HepG2 (cell line): ENCODE measurements around the gene ZNF30. TPM values are rescaled to one million over a fixed set of nuclear protein-coding genes. Genes with fewer than 3 reads are reported as not detected.
A peak's percentile ranks its signal among the peaks of the same experiment; 100 is the strongest.

Experiments used
- CSRNP1 ChIP-seq: sonication (generic); formaldehyde crosslinking; IDR thresholded peaks from 2 replicates; pipeline ENCODE4 v1.8.1; 2023; ENCODE audit warnings: mild to moderate bottlenecking, missing genetic modification reagents
- KAT8 ChIP-seq: IDR thresholded peaks from 2 replicates; pipeline ENCODE4 v1.6.1; 2016; ENCODE audit warnings: missing genetic modification reagents, missing compliant biosample characterization
- MBNL3 ChIP-seq: fragments of 250-450 bp; sonication (Bioruptor Pico); conservative IDR thresholded peaks from 2 replicates; pipeline ENCODE4 v1.8.0; 2022; ENCODE audit warnings: mild to moderate bottlenecking, inconsistent platforms
- NR2C2 ChIP-seq: sonication (generic); formaldehyde crosslinking; IDR thresholded peaks from 2 replicates; pipeline ENCODE4 v1.4.0; 2020; ENCODE audit warnings: missing genetic modification reagents, mild to moderate bottlenecking, moderate library complexity, borderline replicate concordance
- SIN3A ChIP-seq: IDR thresholded peaks from 2 replicates; pipeline ENCODE4 v1.6.1; 2011; ENCODE audit warnings: low read depth, mild to moderate bottlenecking, control low read depth, low read length, borderline replicate concordance
- SP140L ChIP-seq: sonication (generic); formaldehyde crosslinking; IDR thresholded peaks from 2 replicates; pipeline ENCODE4 v1.4.0; 2020; ENCODE audit warnings: missing genetic modification reagents, borderline replicate concordance
- TCF7 ChIP-seq: sonication (generic); IDR thresholded peaks from 2 replicates; pipeline ENCODE4 v1.6.1; 2016; ENCODE audit warnings: antibody characterized with exemption, low read depth
- ZNF205 ChIP-seq: IDR thresholded peaks from 2 replicates; pipeline ENCODE4 v1.6.1; 2018; ENCODE audit warnings: missing biosample characterization, missing genetic modification reagents
- ZNF383 ChIP-seq: sonication (generic); formaldehyde crosslinking; IDR thresholded peaks from 2 replicates; pipeline ENCODE4 v1.4.0; 2020; ENCODE audit warnings: missing genetic modification reagents, mild to moderate bottlenecking, borderline replicate concordance
- ZNF547 ChIP-seq: sonication (generic); formaldehyde crosslinking; IDR thresholded peaks from 2 replicates; pipeline ENCODE4 v1.5.1; 2020; ENCODE audit warnings: mild to moderate bottlenecking, missing genetic modification reagents
- ZNF569 ChIP-seq: sonication (generic); formaldehyde crosslinking; IDR thresholded peaks from 2 replicates; pipeline ENCODE4 v1.5.0; 2020; ENCODE audit warnings: mild to moderate bottlenecking, missing genetic modification reagents, moderate library complexity, borderline replicate concordance
- ZNF619 ChIP-seq: sonication (generic); formaldehyde crosslinking; IDR thresholded peaks from 2 replicates; pipeline ENCODE4 v1.4.0; 2020; ENCODE audit warnings: mild to moderate bottlenecking, missing genetic modification reagents
- ZNF646 ChIP-seq: sonication (generic); formaldehyde crosslinking; IDR thresholded peaks from 2 replicates; pipeline ENCODE4 v1.9.0; 2021; ENCODE audit warnings: mild to moderate bottlenecking, missing genetic modification reagents
- ZNF687 ChIP-seq: sonication (generic); formaldehyde crosslinking; IDR thresholded peaks from 2 replicates; pipeline ENCODE4 v1.5.1; 2020; ENCODE audit warnings: mild to moderate bottlenecking, missing genetic modification reagents, moderate library complexity
- polyA plus RNA-seq, 8 experiments: library from polyadenylated mRNA; depleted of rRNA in 3 of 8; stranded (reverse) in 7 of 8; unstranded in 1 of 8; fragments of >200 nt; fragmentation: Illumina TruSeq in 4 of 8; extraction: Trizol in 4 of 8; gene quantifications; 2 replicates each; pipeline versions ENCODE4 v1.2.1 to v1.2.3, GENCODE V29; 2011 to 2016; ENCODE audit warnings: low read depth in 4 of 8, missing spikeins in 1 of 8, mixed read lengths in 1 of 8; ENCODE audit not compliant: insufficient read depth in 1 of 8
- total RNA-seq, 5 experiments: library from RNA; depleted of rRNA; stranded (reverse); fragments of >200 nt; fragmentation: Illumina TruSeq; extraction: Trizol; gene quantifications; 2 replicates each; pipeline ENCODE4 v1.2.3, GENCODE V29; 2016; ENCODE audit warnings: low read depth in 1 of 5

The ZNF30 gene
- total and polyA plus RNA-seq, 2 of the 13 experiments (the other 11 are each of a cell fraction or from before 2014, with no cell fraction given) = 2.3 to 4.4 TPM

GRCh38 chr19:34961775-34962686, 35.3 kb downstream of the ZNF30 start (continued):
- no peak for TF ChIP-seq CSRNP1 (CRISPR knock-in tag)
- TF ChIP-seq ZNF547 (CRISPR knock-in tag) = 0 out of 2 replicates have a peak, but pooled peaks have one; percentile 19
- TF ChIP-seq ZNF687 = no peak
- TF ChIP-seq SIN3A = 0 out of 2 replicates have a peak, but pooled peaks have one; percentile 49
- no peak for TF ChIP-seq SP140L (CRISPR knock-in tag)
- no peak for TF ChIP-seq MBNL3
- TF ChIP-seq ZNF619 (CRISPR knock-in tag) = 0 out of 2 replicates have a peak, but pooled peaks have one; percentile 28
- TF ChIP-seq ZNF646 = no peak
- TF ChIP-seq KAT8 (CRISPR knock-in tag) = peak; percentile 53; the same call in 1 of the 2 replicates
- TF ChIP-seq TCF7 = peak; percentile 34; the same call in 1 of the 2 replicates
- TF ChIP-seq ZNF383 (CRISPR knock-in tag) = no peak
- TF ChIP-seq ZNF569 (CRISPR knock-in tag) = no peak
- TF ChIP-seq NR2C2 = 0 out of 2 replicates have a peak, but pooled peaks have one; percentile 12
- TF ChIP-seq ZNF205 (CRISPR knock-in tag) = no peak
